Measurements from ENCODE around the gene NMRAL1. TPM values are rescaled to one million over a fixed set of nuclear protein-coding genes. Genes with fewer than 3 reads are reported as not detected.

NMRAL1 gene
- total RNA-seq = 10 to 100 TPM; 16.8 to 17.2 TPM
- long read RNA-seq, transcript NMRAL1-201 (6 exons, 1,376 nt) = major isoform, 6 of 12 reads
- long read RNA-seq, partial matches to known transcripts = 2 of 12 reads
- long read RNA-seq, other reads (novel, unspliced or antisense) = 1 of 12 reads

- intact Hi-C loops (cut with DNase I) = no loop called here
- peak; percentile 56 to 65 for ATAC-seq
These were observed at the start of gene NMRAL1 for GRCh38 chr16:4474192-4474961. TSS of gene NMRAL1 (minus strand) at chr16:4474625. CDS start at chr16:4474132, 493 bp downstream.

GRCh38 chr16:4523686-4524085, 49.3 kb upstream of the NMRAL1 start:
- no peak for ATAC-seq
- no peak for DNase-seq
- intact Hi-C loops (cut with DNase I) = no loop called here

More at GRCh38 chr16:4474192-4474961, at the start of gene NMRAL1:
- peak; percentile 91 for DNase-seq

GRCh38 chr16:4522051-4522581, 47.7 kb upstream of the NMRAL1 start:
- DNase-seq (peak; percentile 45), ATAC-seq (peak; percentile 31 to 85)
- intact Hi-C loops (cut with DNase I) = no loop called here

GRCh38 chr16:4520913-4521312, 46.5 kb upstream of the NMRAL1 start:
- intact Hi-C loops (cut with DNase I) = no loop called here
- no peak for DNase-seq
- no peak for ATAC-seq

- intact Hi-C loops (cut with DNase I) = no loop called here
- DNase-seq = no peak
- no peak for ATAC-seq
These were observed 45.0 kb upstream of the NMRAL1 start for GRCh38 chr16:4519274-4520058.

- intact Hi-C loops (cut with DNase I) = no loop called here
- DNase-seq (no peak), ATAC-seq (no peak)
These were observed 43.6 kb upstream of the NMRAL1 start for GRCh38 chr16:4517812-4518680.

GRCh38 chr16:4515611-4516233, 41.3 kb upstream of the NMRAL1 start:
- intact Hi-C loops (cut with DNase I) = no loop called here
- peak; percentile 10 to 18 for ATAC-seq
- no peak for DNase-seq

- ATAC-seq (peak in 1 of 2 donors; percentile 15), DNase-seq (no peak)
- intact Hi-C loops (cut with DNase I) = loop anchor here in 1 of 2 donors (5.0 kb wide), 1 partner anchor 33 kb away; no protein-coding TSS in a partner anchor
These were observed 40.2 kb upstream of the NMRAL1 start for GRCh38 chr16:4514606-4515005.

GRCh38 chr16:4513881-4514280, 39.5 kb upstream of the NMRAL1 start:
- intact Hi-C loops (cut with DNase I) = loop anchor here in 1 of 2 donors (5.0 kb wide), 1 partner anchor 33 kb away; no protein-coding TSS in a partner anchor
- DNase-seq = no peak
- ATAC-seq = no peak

GRCh38 chr16:4513086-4513860, 38.8 kb upstream of the NMRAL1 start:
- intact Hi-C loops (cut with DNase I) = loop anchor here in 1 of 2 donors (5.0 kb wide), 1 partner anchor 34 kb away; no protein-coding TSS in a partner anchor
- ATAC-seq (peak; percentile 5 to 35), DNase-seq (no peak)

GRCh38 chr16:4512473-4512872, 38.0 kb upstream of the NMRAL1 start:
- ATAC-seq = no peak
- intact Hi-C loops (cut with DNase I) = loop anchor here in 1 of 2 donors (5.0 kb wide), 1 partner anchor 35 kb away; no protein-coding TSS in a partner anchor
- DNase-seq = no peak

GRCh38 chr16:4511441-4512082, 37.1 kb upstream of the NMRAL1 start:
- intact Hi-C loops (cut with DNase I) = loop anchor here in 1 of 2 donors (5.0 kb wide), 1 partner anchor 36 kb away; no protein-coding TSS in a partner anchor
- DNase-seq (peak; percentile 50), ATAC-seq (peak; percentile 51 to 58)

GRCh38 chr16:4510747-4511426, 36.5 kb upstream of the NMRAL1 start:
- intact Hi-C loops (cut with DNase I) = loop anchor here in 1 of 2 donors (5.0 kb wide), 1 partner anchor 36 kb away; no protein-coding TSS in a partner anchor
- DNase-seq = no peak

GRCh38 chr16:4510131-4510530, 35.7 kb upstream of the NMRAL1 start:
- intact Hi-C loops (cut with DNase I) = loop anchor here in 1 of 2 donors (5.0 kb wide), 1 partner anchor 37 kb away; no protein-coding TSS in a partner anchor
- ATAC-seq = no peak
- no peak for DNase-seq

More at GRCh38 chr16:4510747-4511426, 36.5 kb upstream of the NMRAL1 start:
- no peak for ATAC-seq

GRCh38 chr16:4509420-4509819, 35.0 kb upstream of the NMRAL1 start:
- ATAC-seq (no peak), DNase-seq (no peak)
- intact Hi-C loops (cut with DNase I) = loop anchor here (5.0 to 10.0 kb wide), 2 partner anchors 38 to 75 kb away; no protein-coding TSS in a partner anchor

- DNase-seq (no peak), ATAC-seq (no peak)
- intact Hi-C loops (cut with DNase I) = loop anchor here (5.0 to 10.0 kb wide), 2 partner anchors 38 to 76 kb away; no protein-coding TSS in a partner anchor
These were observed 34.4 kb upstream of the NMRAL1 start for GRCh38 chr16:4508806-4509205.
